OCI-LY1 (cell line): ENCODE results near the gene FBXO5.

Experiments
- H2AFZ ChIP-seq: fragments of 200-600 bp; sonication (generic), shearing (Covaris generic); 2 replicates; pipeline ENCODE4 v1.6.0; 2014; ENCODE audit warnings: antibody characterized with exemption, mild to moderate bottlenecking, low read length
- H3F3A ChIP-seq: fragments of 200-600 bp; sonication (generic), shearing (Covaris generic); 2 replicates; pipeline ENCODE4 v1.6.0; 2014; ENCODE audit warnings: mild to moderate bottlenecking, antibody characterized with exemption, low read length, moderate library complexity; ENCODE audit not compliant: insufficient read depth
- H3K27ac ChIP-seq: fragments of 200-600 bp; sonication (generic); 2 replicates; pipeline ENCODE4 v1.5.1; 2014; ENCODE audit warnings: low read length, mixed run types, mild to moderate bottlenecking, low read depth; ENCODE audit not compliant: poor library complexity, severe bottlenecking
- H3K27me3 ChIP-seq: fragments of 200-600 bp; sonication (generic); 2 replicates; pipeline ENCODE4 v1.6.0; 2014; ENCODE audit warnings: antibody characterized with exemption, mild to moderate bottlenecking, low read length, moderate library complexity; ENCODE audit not compliant: insufficient read depth
- H3K36me3 ChIP-seq: fragments of 200-600 bp; sonication (generic); 2 replicates; pipeline ENCODE4 v1.6.1; 2014; ENCODE audit warnings: mild to moderate bottlenecking, antibody characterized with exemption, low read length, moderate library complexity, mixed read lengths; ENCODE audit not compliant: insufficient read depth
- H3K4me1 ChIP-seq: fragments of 200-600 bp; sonication (generic); 2 replicates; pipeline ENCODE4 v1.5.1; 2014; ENCODE audit warnings: mild to moderate bottlenecking, low read length, moderate library complexity; ENCODE audit not compliant: insufficient read depth, severe bottlenecking
- H3K4me2 ChIP-seq: fragments of 200-600 bp; sonication (generic), shearing (Covaris generic); 2 replicates; pipeline ENCODE4 v1.6.1; 2014; ENCODE audit warnings: low read length
- H3K4me3 ChIP-seq: fragments of 200-600 bp; sonication (generic); 2 replicates; pipeline ENCODE4 v1.5.1; 2014; ENCODE audit warnings: low read length, low read depth, mild to moderate bottlenecking, mixed read lengths; ENCODE audit not compliant: poor library complexity, severe bottlenecking
- H3K79me2 ChIP-seq: fragments of 200-600 bp; shearing (Covaris generic); 2 replicates; pipeline ENCODE4 v1.6.1; 2016; ENCODE audit warnings: mixed run types, low read length, mixed read lengths; ENCODE audit not compliant: insufficient read depth
- H3K9ac ChIP-seq: fragments of 200-600 bp; sonication (generic), shearing (Covaris generic); 2 replicates; pipeline ENCODE4 v1.6.1; 2014; ENCODE audit warnings: mild to moderate bottlenecking, low read length, mixed read lengths
- H3K9me2 ChIP-seq: fragments of 200-600 bp; sonication (generic), shearing (Covaris generic); 2 replicates; pipeline ENCODE4 v1.6.1; 2014; ENCODE audit warnings: low read depth, mild to moderate bottlenecking, low read length, mixed read lengths
- H3K9me3 ChIP-seq: fragments of 200-600 bp; shearing (Covaris generic); 2 replicates; pipeline ENCODE4 v1.6.1; 2014; ENCODE audit warnings: low read length, mixed read lengths
- H4K20me1 ChIP-seq: fragments of 200-600 bp; sonication (generic), shearing (Covaris generic); 2 replicates; pipeline ENCODE4 v1.6.0; 2016; ENCODE audit warnings: mild to moderate bottlenecking, low read length; ENCODE audit not compliant: insufficient read depth
- EZH2 ChIP-seq: fragments of 200-600 bp; sonication (generic), shearing (Covaris generic); IDR thresholded peaks from 2 replicates; pipeline ENCODE4 v1.8.0; 2017; ENCODE audit warnings: borderline replicate concordance, mixed run types, mild to moderate bottlenecking, antibody characterized with exemption, low read length, moderate library complexity, mixed read lengths
- TF ChIP-seq, protein P1 (sequence below): fragments of 200-600 bp; sonication (generic), shearing (Covaris generic); IDR thresholded peaks from 2 replicates; pipeline ENCODE4 v1.5.1; 2017; ENCODE audit warnings: mild to moderate bottlenecking, antibody characterized with exemption, low read length, moderate library complexity, mixed read lengths

Gene FBXO5

DNA sequence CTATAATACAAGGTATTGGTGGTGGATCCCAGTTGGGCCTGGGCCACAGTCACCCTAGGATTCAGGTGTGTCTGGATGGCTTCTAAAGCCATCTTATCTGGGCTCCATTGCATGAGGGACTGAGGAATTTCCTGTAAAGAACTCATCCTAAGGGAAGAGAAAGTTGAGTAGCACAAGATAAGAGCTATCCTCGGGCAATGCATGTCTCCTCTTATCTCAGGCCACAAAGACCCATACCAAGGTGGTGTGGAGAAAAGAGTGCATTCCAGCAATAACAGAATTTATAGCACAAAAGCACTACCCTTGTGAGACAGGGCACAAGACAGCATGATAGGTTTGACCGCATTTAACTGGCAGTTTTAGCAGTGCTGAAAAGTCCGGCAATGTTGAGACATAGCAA, 34.0 kb upstream of the FBXO5 start:
- Histone ChIP-seq H3K27me3 (no peaks in the 10 kb centered on the region), H3K27ac (no peak overlapping the region), H3K4me1 (no peaks in the 10 kb centered on the region), H3K9me3 (no peaks in the 10 kb centered on the region), H4K20me1 (no peaks in the 10 kb centered on the region), H3K9me2 (no peaks in the 10 kb centered on the region), H3F3A (no peaks in the 10 kb centered on the region), H3K4me2 (no peak overlapping the region), H3K79me2 (no peaks in the 10 kb centered on the region), H3K36me3 (no peaks in the 10 kb centered on the region), H3K4me3 (no peak overlapping the region), H3K9ac (no peak overlapping the region), H2AFZ (no peak overlapping the region)
- TF ChIP-seq, protein P1, sequence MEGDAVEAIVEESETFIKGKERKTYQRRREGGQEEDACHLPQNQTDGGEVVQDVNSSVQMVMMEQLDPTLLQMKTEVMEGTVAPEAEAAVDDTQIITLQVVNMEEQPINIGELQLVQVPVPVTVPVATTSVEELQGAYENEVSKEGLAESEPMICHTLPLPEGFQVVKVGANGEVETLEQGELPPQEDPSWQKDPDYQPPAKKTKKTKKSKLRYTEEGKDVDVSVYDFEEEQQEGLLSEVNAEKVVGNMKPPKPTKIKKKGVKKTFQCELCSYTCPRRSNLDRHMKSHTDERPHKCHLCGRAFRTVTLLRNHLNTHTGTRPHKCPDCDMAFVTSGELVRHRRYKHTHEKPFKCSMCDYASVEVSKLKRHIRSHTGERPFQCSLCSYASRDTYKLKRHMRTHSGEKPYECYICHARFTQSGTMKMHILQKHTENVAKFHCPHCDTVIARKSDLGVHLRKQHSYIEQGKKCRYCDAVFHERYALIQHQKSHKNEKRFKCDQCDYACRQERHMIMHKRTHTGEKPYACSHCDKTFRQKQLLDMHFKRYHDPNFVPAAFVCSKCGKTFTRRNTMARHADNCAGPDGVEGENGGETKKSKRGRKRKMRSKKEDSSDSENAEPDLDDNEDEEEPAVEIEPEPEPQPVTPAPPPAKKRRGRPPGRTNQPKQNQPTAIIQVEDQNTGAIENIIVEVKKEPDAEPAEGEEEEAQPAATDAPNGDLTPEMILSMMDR = no peak
- TF ChIP-seq EZH2 = no peak

DNA sequence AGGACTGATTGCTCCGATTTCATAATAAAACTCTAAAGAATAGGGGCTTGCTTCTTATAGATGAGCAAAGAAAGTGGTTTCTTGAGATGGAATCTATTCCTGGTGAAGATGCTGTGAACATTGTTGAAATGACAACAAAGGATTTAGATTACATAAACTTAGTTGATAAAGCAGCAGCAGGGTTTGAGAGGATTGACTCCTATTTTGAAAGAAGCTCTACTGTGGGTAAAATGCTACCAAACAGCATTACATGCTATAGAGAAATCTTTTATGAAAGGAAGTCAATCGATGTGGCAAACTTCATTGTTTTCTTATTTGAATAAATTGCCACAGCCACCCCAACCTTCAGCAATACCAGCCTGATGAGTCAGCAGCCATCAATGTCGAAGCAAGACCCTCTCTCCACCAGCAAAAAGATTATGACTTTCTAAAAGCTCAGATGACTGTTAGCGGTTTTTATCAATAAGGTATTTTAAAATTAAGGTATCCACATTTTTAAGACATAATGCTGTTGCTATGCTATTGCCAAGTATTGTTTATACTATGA, 32.3 kb upstream of the FBXO5 start:
- TF ChIP-seq EZH2 = no peak
- TF ChIP-seq, protein P1 = no peak
- H3F3A ChIP-seq = no peaks in the 10 kb centered on the region

DNA sequence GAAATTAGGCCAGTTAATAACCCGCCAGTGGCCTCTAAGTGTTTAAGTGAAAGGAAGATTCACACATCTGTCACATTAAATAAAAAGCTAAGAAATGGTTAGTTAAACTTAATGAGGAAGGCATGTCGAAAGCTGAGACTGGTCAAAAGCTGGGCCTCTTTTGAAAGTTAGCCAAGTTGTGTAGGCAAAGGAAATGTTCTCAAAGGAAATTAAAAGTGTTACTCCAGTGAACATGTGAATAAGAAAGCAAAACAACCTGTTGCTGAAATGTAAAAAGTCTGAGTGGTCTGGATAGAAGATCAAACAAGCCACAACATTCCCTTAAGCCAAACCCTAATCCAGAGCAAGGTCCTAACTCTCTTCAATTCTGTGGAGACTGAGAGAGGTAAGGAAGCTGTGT, 30.6 kb upstream of the FBXO5 start:
- no peak overlapping the region for H3K4me3 ChIP-seq
- H3K9me2 ChIP-seq = no peaks in the 10 kb centered on the region
- no peak overlapping the region for H3K9ac ChIP-seq
- no peaks in the 10 kb centered on the region for H3K27me3 ChIP-seq
- no peaks in the 10 kb centered on the region for H3K36me3 ChIP-seq
- no peak overlapping the region for H3K4me2 ChIP-seq
- H3K79me2 ChIP-seq = no peaks in the 10 kb centered on the region
- no peaks in the 10 kb centered on the region for H3F3A ChIP-seq
- H3K27ac ChIP-seq = no peak overlapping the region
- H4K20me1 ChIP-seq = no peaks in the 10 kb centered on the region
- H3K9me3 ChIP-seq = no peaks in the 10 kb centered on the region
- H3K4me1 ChIP-seq = no peaks in the 10 kb centered on the region
- no peak overlapping the region for H2AFZ ChIP-seq
- no peak for TF ChIP-seq EZH2
- TF ChIP-seq, protein P1 = no peak

More for the DNA sequence above, 32.3 kb upstream of the FBXO5 start:
- Histone ChIP-seq H3K9me3 (no peaks in the 10 kb centered on the region), H3K27me3 (no peaks in the 10 kb centered on the region), H4K20me1 (no peaks in the 10 kb centered on the region), H3K4me1 (no peaks in the 10 kb centered on the region), H3K79me2 (no peaks in the 10 kb centered on the region), H3K9ac (no peak overlapping the region), H3K36me3 (no peaks in the 10 kb centered on the region), H2AFZ (no peak overlapping the region), H3K27ac (no peak overlapping the region), H3K4me3 (no peak overlapping the region), H3K9me2 (no peaks in the 10 kb centered on the region), H3K4me2 (no peak overlapping the region)
